ENCODE results near the gene TMEM45A.

DNA sequence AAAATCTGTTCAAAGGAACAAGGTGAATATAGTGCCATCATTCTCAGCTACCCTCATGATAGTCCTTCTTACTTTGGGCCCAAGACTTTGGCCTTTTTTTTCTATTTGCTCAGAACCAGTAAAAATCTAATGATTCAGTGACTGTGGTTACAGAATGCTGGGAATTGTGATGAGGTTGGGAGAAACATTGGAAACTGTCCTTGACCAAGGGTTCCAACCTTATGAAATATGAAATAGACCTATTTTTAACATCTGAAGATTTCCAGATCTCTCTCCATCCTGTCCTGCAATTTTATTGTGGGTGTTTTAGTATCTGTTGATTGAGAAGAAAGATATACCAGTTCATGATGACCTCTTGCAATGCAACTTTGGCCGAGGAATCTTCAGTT, 34.9 kb downstream of the TMEM45A start:
- TF ChIP-seq, protein P1, sequence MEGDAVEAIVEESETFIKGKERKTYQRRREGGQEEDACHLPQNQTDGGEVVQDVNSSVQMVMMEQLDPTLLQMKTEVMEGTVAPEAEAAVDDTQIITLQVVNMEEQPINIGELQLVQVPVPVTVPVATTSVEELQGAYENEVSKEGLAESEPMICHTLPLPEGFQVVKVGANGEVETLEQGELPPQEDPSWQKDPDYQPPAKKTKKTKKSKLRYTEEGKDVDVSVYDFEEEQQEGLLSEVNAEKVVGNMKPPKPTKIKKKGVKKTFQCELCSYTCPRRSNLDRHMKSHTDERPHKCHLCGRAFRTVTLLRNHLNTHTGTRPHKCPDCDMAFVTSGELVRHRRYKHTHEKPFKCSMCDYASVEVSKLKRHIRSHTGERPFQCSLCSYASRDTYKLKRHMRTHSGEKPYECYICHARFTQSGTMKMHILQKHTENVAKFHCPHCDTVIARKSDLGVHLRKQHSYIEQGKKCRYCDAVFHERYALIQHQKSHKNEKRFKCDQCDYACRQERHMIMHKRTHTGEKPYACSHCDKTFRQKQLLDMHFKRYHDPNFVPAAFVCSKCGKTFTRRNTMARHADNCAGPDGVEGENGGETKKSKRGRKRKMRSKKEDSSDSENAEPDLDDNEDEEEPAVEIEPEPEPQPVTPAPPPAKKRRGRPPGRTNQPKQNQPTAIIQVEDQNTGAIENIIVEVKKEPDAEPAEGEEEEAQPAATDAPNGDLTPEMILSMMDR (IDR thresholded peaks at IDR 0.05) = no peak
- TF ChIP-seq POLR2A (IDR thresholded peaks at IDR 0.05) = no peak
